Colonic mucosa (tissue), 4 donors: ENCODE data around the gene FIS1. TPM values are rescaled to one million over a fixed set of nuclear protein-coding genes. Genes with fewer than 3 reads are reported as not detected.
"Not testable (repeated sequence)": the region's sequence is repeated elsewhere in the genome, so short reads cannot be mapped to it uniquely, and the experiment has no call there.

Experiments
- DNase-seq: peaks from one replicate; pipeline ENCODE4 v3.0.0-alpha.2; 2020
- H3K27ac ChIP-seq: fragments of 200-600 bp; one replicate; pipeline ENCODE4 v1.8.0; 2021
- H3K27me3 ChIP-seq: fragments of 200-600 bp; one replicate; pipeline ENCODE4 v1.8.0; 2021
- H3K36me3 ChIP-seq: fragments of 200-600 bp; one replicate; pipeline ENCODE4 v1.8.0; 2021
- H3K4me1 ChIP-seq: fragments of 200-600 bp; one replicate; pipeline ENCODE4 v1.8.0; 2021; ENCODE audit warnings: mild to moderate bottlenecking
- H3K4me3 ChIP-seq: fragments of 200-600 bp; one replicate; pipeline ENCODE4 v1.8.0; 2021
- H3K9ac ChIP-seq, 2 donors: one replicate each; pipeline ENCODE4 v1.7.0; 2013; ENCODE audit warnings: control low read depth in 2 of 2, low read depth in 2 of 2, low read length in 2 of 2
- H3K9me3 ChIP-seq: fragments of 200-600 bp; one replicate; pipeline ENCODE4 v1.8.0; 2021
- intact Hi-C: fragments of 100-400 bp; cut with DNase I; formaldehyde crosslinking; loops from one replicate; pipeline ENCODE4 v1.14.1; 2022
- total RNA-seq, 2 donors: library from RNA; stranded (reverse); fragmentation: NEBNext Ultra II Directional in 1 of 2; extraction: Animal tissue kit (Norgen Biotek cat#: 25700) in 1 of 2; gene quantifications; one replicate each; pipeline ENCODE4 v1.2.1, GENCODE V29; 2021
- TF ChIP-seq, protein P1 (sequence below): fragments of 200-600 bp; IDR thresholded peaks from one replicate; pipeline ENCODE4 v1.8.0; 2022; ENCODE audit warnings: antibody characterized with exemption, mild to moderate bottlenecking
- donor health status: healthy.
- donor health status: DM: no; HTN: no; CAD: no.
- donor health status: DM: no; HTN: no; CAD: no.

The FIS1 gene
- total RNA-seq, 2 donors from 2014 or later: 132 to 148 TPM

DNA sequence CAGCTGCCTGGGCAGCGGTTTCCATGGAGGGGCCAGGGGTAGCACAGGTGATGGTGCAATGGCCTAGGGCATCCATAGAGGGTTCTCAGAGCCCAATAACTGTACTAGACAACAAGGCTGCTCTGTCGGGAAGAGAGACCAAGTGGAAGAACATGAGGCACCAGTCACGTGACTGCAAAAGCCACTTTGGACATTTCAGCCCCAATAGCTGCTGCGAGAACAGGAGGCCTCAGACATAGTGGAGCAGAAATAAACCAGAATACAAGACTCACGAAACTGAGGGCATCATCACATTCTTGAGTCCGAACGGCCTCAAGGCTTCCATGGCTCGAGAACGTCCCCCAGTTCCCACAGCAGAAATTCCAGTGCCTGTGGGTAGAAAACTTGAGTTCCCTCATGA is 32.3 kb upstream of the FIS1 start:
- TF ChIP-seq, protein P1, sequence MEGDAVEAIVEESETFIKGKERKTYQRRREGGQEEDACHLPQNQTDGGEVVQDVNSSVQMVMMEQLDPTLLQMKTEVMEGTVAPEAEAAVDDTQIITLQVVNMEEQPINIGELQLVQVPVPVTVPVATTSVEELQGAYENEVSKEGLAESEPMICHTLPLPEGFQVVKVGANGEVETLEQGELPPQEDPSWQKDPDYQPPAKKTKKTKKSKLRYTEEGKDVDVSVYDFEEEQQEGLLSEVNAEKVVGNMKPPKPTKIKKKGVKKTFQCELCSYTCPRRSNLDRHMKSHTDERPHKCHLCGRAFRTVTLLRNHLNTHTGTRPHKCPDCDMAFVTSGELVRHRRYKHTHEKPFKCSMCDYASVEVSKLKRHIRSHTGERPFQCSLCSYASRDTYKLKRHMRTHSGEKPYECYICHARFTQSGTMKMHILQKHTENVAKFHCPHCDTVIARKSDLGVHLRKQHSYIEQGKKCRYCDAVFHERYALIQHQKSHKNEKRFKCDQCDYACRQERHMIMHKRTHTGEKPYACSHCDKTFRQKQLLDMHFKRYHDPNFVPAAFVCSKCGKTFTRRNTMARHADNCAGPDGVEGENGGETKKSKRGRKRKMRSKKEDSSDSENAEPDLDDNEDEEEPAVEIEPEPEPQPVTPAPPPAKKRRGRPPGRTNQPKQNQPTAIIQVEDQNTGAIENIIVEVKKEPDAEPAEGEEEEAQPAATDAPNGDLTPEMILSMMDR: no peak
- intact Hi-C loops: no loop called here
- H3K4me3 ChIP-seq: no peak overlapping the region
- no peaks in the 10 kb centered on the region for H3K4me1 ChIP-seq
- no peak for DNase-seq
- no peaks in the 10 kb centered on the region for H3K9me3 ChIP-seq
- no peak overlapping the region for H3K27ac ChIP-seq
- no peaks in the 10 kb centered on the region for H3K36me3 ChIP-seq
- H3K9ac ChIP-seq: no peak overlapping the region
- no peaks in the 10 kb centered on the region for H3K27me3 ChIP-seq

DNA sequence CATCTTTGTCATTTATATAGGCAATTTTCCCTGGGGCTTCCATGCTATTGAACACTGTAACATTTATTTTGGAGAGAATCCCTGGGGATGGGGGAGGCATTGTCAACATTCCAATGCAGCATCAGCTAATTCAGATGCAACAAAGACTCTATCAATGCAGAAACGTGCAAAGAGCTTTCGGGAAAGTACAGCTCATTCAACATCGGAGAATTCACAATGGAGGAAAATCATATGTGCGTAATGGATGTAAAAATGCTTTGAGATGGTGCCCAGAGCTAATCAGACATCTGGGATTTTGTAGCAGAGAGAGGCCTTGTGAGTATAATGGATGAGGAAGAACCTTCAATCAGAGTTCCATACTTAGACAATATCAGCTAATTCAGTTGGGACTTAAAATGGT is 28.3 kb upstream of the FIS1 start:
- intact Hi-C loops: no loop called here
- Histone ChIP-seq H3K9ac (no peak overlapping the region), H3K27me3 (no peaks in the 10 kb centered on the region), H3K4me3 (no peak overlapping the region), H3K4me1 (no peaks in the 10 kb centered on the region), H3K9me3 (no peaks in the 10 kb centered on the region), H3K27ac (no peak overlapping the region), H3K36me3 (no peaks in the 10 kb centered on the region)
- DNase-seq: no peak
- TF ChIP-seq, protein P1: no peak

- Histone ChIP-seq H3K27ac (no peak overlapping the region), H3K9ac (no peak overlapping the region), H3K27me3 (no peaks in the 10 kb centered on the region), H3K9me3 (no peaks in the 10 kb centered on the region), H3K4me3 (no peak overlapping the region), H3K4me1 (no peaks in the 10 kb centered on the region), H3K36me3 (no peaks in the 10 kb centered on the region)
- intact Hi-C loops: no loop called here
- DNase-seq: no peak
- TF ChIP-seq, protein P1: no peak
These were observed 26.1 kb upstream of the FIS1 start for GRCh38 chr7:101271021-101271420.

DNA sequence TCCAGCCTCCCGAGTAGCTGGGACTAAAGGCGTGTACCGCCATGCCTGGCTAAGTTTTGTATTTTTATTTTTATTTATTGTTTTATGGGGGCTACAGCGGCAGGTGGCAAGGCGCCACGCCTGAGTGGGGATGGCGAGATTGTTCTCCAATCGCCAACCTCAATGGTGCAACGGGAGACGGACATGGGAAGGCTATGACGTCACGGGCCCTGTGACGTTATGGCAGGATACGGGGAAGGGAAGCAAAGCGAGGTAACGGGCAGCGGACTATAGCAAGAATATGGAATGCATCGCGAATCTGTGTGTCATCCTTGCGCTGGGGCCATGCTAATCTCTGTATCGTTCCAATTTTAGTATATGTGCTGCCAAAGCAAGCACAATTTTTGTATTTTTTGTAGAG is 24.8 kb upstream of the FIS1 start:
- Histone ChIP-seq H3K4me1 (no peaks in the 10 kb centered on the region), H3K9ac (no peak overlapping the region), H3K9me3 (no peaks in the 10 kb centered on the region), H3K4me3 (no peak overlapping the region), H3K27ac (no peak overlapping the region), H3K36me3 (no peaks in the 10 kb centered on the region), H3K27me3 (no peaks in the 10 kb centered on the region)
- no peak for DNase-seq
- intact Hi-C loops: no loop called here
- TF ChIP-seq, protein P1: no peak

DNA sequence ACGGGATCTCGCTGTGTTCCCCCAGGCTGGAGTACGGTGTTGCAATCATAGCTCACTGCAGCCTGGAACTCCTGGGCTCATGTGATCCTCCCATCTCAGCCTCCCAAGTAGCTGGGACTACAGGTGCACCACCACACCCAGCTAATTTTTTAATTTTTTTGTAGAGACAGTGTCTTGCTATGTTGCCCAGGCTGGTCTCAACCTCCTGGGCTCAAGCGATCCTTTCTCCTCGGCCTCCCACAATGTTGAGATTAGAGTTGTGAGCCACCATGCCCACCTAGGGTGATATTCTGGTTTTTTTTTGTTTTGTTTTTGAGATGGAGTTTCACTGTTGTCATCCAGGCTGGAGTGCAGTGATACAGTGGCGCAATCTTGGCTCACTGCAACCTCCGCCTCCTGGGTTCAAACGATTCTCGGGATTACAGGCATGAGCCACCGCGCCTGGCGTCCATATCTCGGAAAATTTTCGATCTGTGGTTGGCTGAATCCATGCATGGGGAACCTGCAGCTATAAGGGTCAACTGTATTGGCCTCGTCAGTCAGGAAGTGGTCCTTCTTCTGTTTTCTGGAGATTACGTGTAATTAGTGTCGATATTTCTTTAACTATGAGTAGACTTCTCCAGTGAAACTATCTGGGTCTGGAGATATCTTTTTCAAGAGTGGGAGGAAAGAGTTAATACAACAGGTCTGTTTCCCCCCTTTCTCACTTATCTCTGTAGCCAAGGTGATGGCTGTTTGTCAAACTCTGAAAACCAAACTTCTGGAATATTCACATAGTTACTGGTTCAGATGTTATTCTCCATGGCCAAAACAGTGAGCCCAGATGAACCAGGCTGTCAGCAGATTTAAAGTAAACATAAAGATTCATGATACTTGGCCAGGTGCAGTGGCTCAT is 21.0 kb upstream of the FIS1 start:
- Histone ChIP-seq H3K4me3 (no peak overlapping the region), H3K27ac (no peak overlapping the region), H3K36me3 (no peaks in the 10 kb centered on the region), H3K9me3 (no peaks in the 10 kb centered on the region), H3K9ac (no peak overlapping the region), H3K27me3 (no peaks in the 10 kb centered on the region), H3K4me1 (no peaks in the 10 kb centered on the region)
- TF ChIP-seq, protein P1: no peak
- DNase-seq: no peak
- intact Hi-C loops: no loop called here

DNA sequence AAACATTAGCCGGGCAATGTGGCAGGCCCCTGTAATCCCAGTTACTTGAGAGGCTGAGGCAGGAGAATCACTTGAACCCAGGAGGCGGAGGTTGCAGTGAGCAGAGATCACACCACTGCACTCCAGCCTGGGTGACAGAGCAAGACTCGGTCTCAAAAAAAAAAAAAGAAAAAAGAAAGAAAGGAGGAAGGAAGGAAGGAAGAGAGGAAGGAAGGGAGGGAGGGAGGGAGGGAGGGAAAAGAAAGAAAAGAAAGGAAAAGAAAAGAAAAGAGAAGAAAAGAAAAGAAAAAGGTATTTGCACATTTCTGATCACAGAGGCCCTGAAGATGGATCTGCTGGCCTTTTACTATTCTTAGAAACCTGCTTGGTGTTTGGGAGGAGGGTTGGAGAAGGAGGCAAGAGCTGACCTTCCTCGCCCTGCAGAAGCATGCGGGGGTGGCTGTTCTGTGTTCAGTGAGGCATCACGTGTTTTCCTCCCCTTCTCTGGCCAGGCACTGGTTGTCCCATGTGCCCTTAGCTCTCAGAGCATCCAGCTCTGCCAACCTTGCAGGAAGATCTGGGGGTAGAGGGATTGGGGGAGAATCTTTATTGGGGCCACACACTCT is 19.3 kb upstream of the FIS1 start:
- H3K36me3 ChIP-seq, H3K9ac ChIP-seq, H3K4me3 ChIP-seq, H3K27ac ChIP-seq, DNase-seq, H3K27me3 ChIP-seq, H3K4me1 ChIP-seq, intact Hi-C loops, H3K9me3 ChIP-seq: not testable (repeated sequence)
